ENCODE measurements around the gene ZBTB7B. TPM values are rescaled to one million over a fixed set of nuclear protein-coding genes. Genes with fewer than 3 reads are reported as not detected.

Gene ZBTB7B
- total RNA-seq, 1 donor from 2014 or later = 147 TPM

GRCh38 chr1:155048449-155049334 lies 46.1 kb downstream of the ZBTB7B start:
- Mint-ChIP-seq H3K4me3 (ENCODE audit: low read depth) (no peak overlapping the region), H3K36me3 (ENCODE audit: low read depth) (no peaks in the 10 kb centered on the region), H3K27ac (peak overlapping the region; percentile 18), H3K9me3 (no peaks in the 10 kb centered on the region), H3K27me3 (ENCODE audit: low read depth) (no peaks in the 10 kb centered on the region), H3K4me1 (ENCODE audit: low read depth) (peaks cover 36% of the 10 kb centered on the region)
- DNase-seq (ENCODE audit: low spot score) = no peak
- intact Hi-C loops (cut with micrococcal nuclease) = no loop called here

DNA sequence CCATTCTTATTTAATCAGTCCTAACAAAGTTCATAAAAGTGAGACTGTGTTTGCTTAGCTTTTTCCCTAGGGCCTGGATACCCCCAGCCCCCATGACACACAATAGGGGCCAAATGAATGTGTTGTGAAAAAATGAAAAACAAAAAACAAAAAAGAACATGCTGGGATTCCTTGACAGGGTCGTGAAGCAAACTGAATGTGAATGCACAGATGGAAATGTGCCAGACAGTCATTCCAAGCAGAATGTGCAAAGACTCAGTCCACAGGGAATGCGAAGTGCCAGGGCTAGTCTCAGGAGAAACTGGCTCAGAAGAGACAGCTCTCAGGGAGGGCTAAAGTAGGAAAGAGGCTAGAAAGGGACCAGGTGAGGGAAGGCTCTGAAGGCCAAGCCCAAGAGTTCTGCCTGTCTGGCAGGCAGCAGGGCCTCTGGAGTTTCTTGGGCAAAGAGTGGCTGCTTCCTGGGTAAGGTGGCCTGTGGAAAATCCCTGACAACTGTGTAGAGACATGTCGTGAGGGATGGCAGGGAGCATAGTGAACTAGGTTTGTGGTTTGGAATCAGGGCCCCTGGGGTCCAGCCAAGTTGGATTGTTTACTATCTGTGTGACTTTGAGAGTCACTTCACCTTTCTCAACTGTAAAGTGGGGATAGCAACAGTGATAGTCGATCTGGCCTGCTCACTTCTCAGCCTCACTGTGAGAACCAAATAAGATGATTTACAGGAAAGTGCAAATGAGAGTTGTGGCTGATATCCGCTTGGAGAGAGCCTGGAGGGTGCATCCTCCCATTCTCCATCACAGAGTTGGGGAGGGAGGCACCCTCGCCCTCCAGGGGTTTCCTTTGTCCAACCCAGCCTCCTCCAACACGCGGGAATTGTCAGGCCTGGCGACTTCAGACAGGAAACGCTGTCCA lies 47.3 kb downstream of the ZBTB7B start:
- peak overlapping the region; percentile 79 for H3K27ac Mint-ChIP-seq
- H3K4me3 Mint-ChIP-seq (ENCODE audit: low read depth) = peak overlapping the region; percentile 84
- H3K9me3 Mint-ChIP-seq = no peaks in the 10 kb centered on the region
- H3K4me1 Mint-ChIP-seq (ENCODE audit: low read depth) = peaks cover 30% of the 10 kb centered on the region
- DNase-seq (ENCODE audit: low spot score) = no peak
- intact Hi-C loops (cut with micrococcal nuclease) = loop anchor here (1.0 kb wide), 1 partner anchor 13 kb away; the partner anchor contains the start of gene EFNA4
- H3K27me3 Mint-ChIP-seq (ENCODE audit: low read depth) = no peaks in the 10 kb centered on the region
- no peaks in the 10 kb centered on the region for H3K36me3 Mint-ChIP-seq (ENCODE audit: low read depth)

- Mint-ChIP-seq H3K4me1 (ENCODE audit: low read depth) (peaks cover 24% of the 10 kb centered on the region), H3K9me3 (no peaks in the 10 kb centered on the region), H3K27me3 (ENCODE audit: low read depth) (no peaks in the 10 kb centered on the region), H3K27ac (peak within 1 kb of the TSS; percentile 79), H3K4me3 (ENCODE audit: low read depth) (peak within 1 kb of the TSS; percentile 84), H3K36me3 (ENCODE audit: low read depth) (peaks cover 4% of the 10 kb centered on the region)
- peak; percentile 75 for DNase-seq (ENCODE audit: low spot score)
- intact Hi-C loops (cut with micrococcal nuclease) = loop anchor here (1.0 kb wide), 2 partner anchors 13 to 34 kb away; partner anchors contain the start of gene EFNA4
These were observed 48.1 kb downstream of the ZBTB7B start, which contains the start of gene ADAM15 for GRCh38 chr1:155050560-155051341. ADAM15 (plus strand) TSS chr1:155051316; CDS start chr1:155051387, 71 bp downstream.

DNA sequence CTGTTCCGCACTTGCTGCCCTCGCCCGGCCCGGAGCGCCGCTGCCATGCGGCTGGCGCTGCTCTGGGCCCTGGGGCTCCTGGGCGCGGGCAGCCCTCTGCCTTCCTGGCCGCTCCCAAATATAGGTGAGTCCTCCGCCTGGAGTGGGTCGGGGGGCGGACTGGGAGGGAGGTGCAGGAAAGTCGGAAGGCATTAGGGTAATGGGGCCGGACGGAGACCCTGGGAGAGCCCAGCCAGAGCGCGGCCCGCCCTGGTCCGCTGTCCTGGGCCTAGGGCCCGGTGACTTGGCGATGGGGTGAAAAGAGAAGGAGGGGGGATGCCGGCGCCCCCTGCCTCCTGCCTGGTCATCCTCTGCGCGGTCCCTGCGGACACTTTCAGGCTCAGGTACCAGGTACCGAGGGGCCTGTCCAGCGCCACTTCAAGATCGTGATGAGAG lies 48.8 kb downstream of the ZBTB7B start:
- Mint-ChIP-seq H3K36me3 (ENCODE audit: low read depth) (peaks cover 8% of the 10 kb centered on the region), H3K4me1 (ENCODE audit: low read depth) (peaks cover 24% of the 10 kb centered on the region), H3K9me3 (no peaks in the 10 kb centered on the region), H3K27me3 (ENCODE audit: low read depth) (no peaks in the 10 kb centered on the region), H3K4me3 (ENCODE audit: low read depth) (peak overlapping the region; percentile 79), H3K27ac (no peak overlapping the region)
- no peak for DNase-seq (ENCODE audit: low spot score)
- intact Hi-C loops (cut with micrococcal nuclease) = loop anchor here (1.0 kb wide), 1 partner anchor 33 kb away; no protein-coding TSS in a partner anchor

- H3K27ac Mint-ChIP-seq = no peak overlapping the region
- H3K27me3 Mint-ChIP-seq (ENCODE audit: low read depth) = no peaks in the 10 kb centered on the region
- H3K36me3 Mint-ChIP-seq (ENCODE audit: low read depth) = peaks cover 11% of the 10 kb centered on the region
- DNase-seq (ENCODE audit: low spot score) = peak; percentile 23
- intact Hi-C loops (cut with micrococcal nuclease) = loop anchor here (1.0 to 2.0 kb wide), 2 partner anchors 32 to 35 kb away; no protein-coding TSS in a partner anchor
- peak overlapping the region; percentile 79 for H3K4me3 Mint-ChIP-seq (ENCODE audit: low read depth)
- peaks cover 24% of the 10 kb centered on the region for H3K4me1 Mint-ChIP-seq (ENCODE audit: low read depth)
- H3K9me3 Mint-ChIP-seq = no peaks in the 10 kb centered on the region
These were observed 49.3 kb downstream of the ZBTB7B start for GRCh38 chr1:155051777-155052398.

DNA sequence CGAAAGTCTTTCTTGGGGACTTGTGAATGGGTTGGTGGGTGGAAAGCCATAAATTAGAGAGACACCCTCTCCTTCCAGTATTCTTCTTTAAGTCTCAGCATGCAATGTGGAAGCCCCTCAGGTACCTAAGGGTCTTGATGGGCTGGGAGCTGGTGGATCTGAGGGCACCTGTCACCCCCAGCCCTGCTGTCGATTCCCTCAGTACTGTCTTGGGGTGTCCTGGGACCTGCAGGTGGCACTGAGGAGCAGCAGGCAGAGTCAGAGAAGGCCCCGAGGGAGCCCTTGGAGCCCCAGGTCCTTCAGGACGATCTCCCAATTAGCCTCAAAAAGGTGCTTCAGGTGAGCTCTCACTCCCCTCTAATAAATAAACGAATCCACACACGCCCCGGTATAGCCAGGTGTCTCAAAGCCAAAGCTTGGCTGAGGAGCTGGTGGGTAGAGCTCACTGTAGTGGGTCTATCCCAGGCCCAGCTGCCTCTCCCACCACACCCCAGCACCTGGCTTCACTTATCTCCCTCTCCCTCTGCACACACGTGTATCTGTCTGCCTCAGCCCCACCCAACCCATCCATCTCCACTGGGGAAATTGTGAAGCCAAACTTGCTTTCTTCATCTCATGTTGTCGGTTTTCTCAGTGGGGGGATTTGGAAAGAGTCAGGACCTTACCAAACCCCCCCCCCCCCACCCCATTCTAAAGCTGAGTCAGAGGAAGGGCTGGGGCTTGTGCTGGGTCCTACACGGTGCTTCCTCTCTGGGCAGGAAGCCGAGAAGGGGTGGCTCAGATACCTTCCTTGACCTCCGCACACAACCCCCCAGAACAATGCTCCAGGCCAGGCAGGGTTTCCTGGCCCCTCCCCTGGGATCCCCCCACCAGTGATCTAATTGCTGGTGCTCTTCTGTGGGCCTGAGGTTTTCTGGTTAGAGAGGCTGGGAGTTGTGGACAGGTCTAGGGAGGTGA lies 50.1 kb downstream of the ZBTB7B start:
- H3K36me3 Mint-ChIP-seq (ENCODE audit: low read depth) = peaks cover 14% of the 10 kb centered on the region
- no peaks in the 10 kb centered on the region for H3K27me3 Mint-ChIP-seq (ENCODE audit: low read depth)
- H3K27ac Mint-ChIP-seq = no peak overlapping the region
- intact Hi-C loops (cut with micrococcal nuclease) = loop anchor here (2.0 kb wide), 1 partner anchor 36 kb away; no protein-coding TSS in a partner anchor
- DNase-seq (ENCODE audit: low spot score) = no peak
- H3K4me1 Mint-ChIP-seq (ENCODE audit: low read depth) = peaks cover 24% of the 10 kb centered on the region
- H3K4me3 Mint-ChIP-seq (ENCODE audit: low read depth) = peak overlapping the region; percentile 79
- H3K9me3 Mint-ChIP-seq = no peaks in the 10 kb centered on the region

DNA sequence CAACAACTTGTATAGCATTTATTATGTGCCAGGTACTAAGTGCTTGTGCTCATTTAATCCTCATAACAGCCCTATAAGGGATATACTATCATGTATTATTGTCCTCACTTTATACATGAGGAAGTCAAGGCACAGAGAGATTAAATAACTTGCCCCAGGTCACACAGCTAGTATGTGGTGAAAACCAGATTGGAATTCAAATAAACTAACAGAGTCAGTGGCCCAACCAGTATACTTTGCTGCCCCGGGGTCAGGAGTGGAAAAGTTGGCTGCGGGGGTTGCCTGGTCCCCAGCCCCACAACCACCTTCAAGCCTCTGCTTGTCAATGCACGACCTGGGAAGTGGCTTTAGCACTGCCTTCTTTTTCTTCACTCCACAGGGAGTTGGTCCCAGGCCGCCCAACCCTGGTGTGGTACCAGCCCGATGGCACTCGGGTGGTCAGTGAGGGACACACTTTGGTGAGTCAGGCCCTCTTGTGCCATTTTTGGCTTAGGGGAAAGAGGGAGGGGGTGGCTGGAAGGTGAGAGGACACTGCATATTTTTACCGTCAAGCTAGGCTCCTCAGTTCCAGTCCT lies 51.0 kb downstream of the ZBTB7B start:
- no peak for DNase-seq (ENCODE audit: low spot score)
- H3K4me1 Mint-ChIP-seq (ENCODE audit: low read depth) = peaks cover 24% of the 10 kb centered on the region
- no peak overlapping the region for H3K27ac Mint-ChIP-seq
- no peaks in the 10 kb centered on the region for H3K27me3 Mint-ChIP-seq (ENCODE audit: low read depth)
- intact Hi-C loops (cut with micrococcal nuclease) = loop anchor here (2.0 kb wide), 1 partner anchor 37 kb away; no protein-coding TSS in a partner anchor
- no peak overlapping the region for H3K4me3 Mint-ChIP-seq (ENCODE audit: low read depth)
- peaks cover 22% of the 10 kb centered on the region for H3K36me3 Mint-ChIP-seq (ENCODE audit: low read depth)
- no peaks in the 10 kb centered on the region for H3K9me3 Mint-ChIP-seq

- DNase-seq (ENCODE audit: low spot score) = no peak
- intact Hi-C loops (cut with micrococcal nuclease) = no loop called here
- no peaks in the 10 kb centered on the region for H3K27me3 Mint-ChIP-seq (ENCODE audit: low read depth)
- no peak overlapping the region for H3K27ac Mint-ChIP-seq
- H3K4me1 Mint-ChIP-seq (ENCODE audit: low read depth) = peaks cover 18% of the 10 kb centered on the region
- H3K36me3 Mint-ChIP-seq (ENCODE audit: low read depth) = peaks cover 25% of the 10 kb centered on the region
- no peaks in the 10 kb centered on the region for H3K9me3 Mint-ChIP-seq
- H3K4me3 Mint-ChIP-seq (ENCODE audit: low read depth) = no peak overlapping the region
These were observed 54.5 kb downstream of the ZBTB7B start for GRCh38 chr1:155057104-155057503.

GRCh38 chr1:155057788-155058211 lies 55.2 kb downstream of the ZBTB7B start:
- intact Hi-C loops (cut with micrococcal nuclease) = no loop called here
- peaks cover 28% of the 10 kb centered on the region for H3K36me3 Mint-ChIP-seq (ENCODE audit: low read depth)
- no peak overlapping the region for H3K27ac Mint-ChIP-seq
- no peak overlapping the region for H3K4me3 Mint-ChIP-seq (ENCODE audit: low read depth)
- no peaks in the 10 kb centered on the region for H3K27me3 Mint-ChIP-seq (ENCODE audit: low read depth)
- no peak for DNase-seq (ENCODE audit: low spot score)
- no peaks in the 10 kb centered on the region for H3K9me3 Mint-ChIP-seq
- peaks cover 15% of the 10 kb centered on the region for H3K4me1 Mint-ChIP-seq (ENCODE audit: low read depth)

DNA sequence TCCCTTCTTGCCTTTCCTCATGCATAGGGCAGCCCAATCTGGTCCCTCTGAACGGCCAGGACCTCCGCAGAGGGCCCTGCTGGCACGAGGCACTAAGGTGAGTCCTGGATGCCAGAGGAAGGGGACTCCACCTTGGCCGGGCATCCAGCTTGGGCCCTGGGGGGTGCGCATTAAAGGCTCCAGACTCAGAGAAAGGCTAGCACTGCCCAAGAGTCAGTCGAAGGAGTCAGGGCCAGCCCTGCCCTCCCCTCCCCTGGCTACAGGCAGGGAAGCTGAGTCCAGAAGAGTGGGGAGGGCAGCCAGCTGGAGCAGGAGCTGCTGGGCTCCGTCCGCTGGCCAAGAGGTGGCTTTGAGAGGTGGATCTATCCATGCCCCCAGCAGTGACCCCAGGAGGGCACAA lies 58.1 kb downstream of the ZBTB7B start:
- Mint-ChIP-seq H3K27me3 (ENCODE audit: low read depth) (no peaks in the 10 kb centered on the region), H3K4me3 (ENCODE audit: low read depth) (no peak overlapping the region), H3K9me3 (no peaks in the 10 kb centered on the region), H3K36me3 (ENCODE audit: low read depth) (peaks cover 24% of the 10 kb centered on the region), H3K27ac (no peak overlapping the region), H3K4me1 (ENCODE audit: low read depth) (peaks cover 21% of the 10 kb centered on the region)
- no peak for DNase-seq (ENCODE audit: low spot score)
- intact Hi-C loops (cut with micrococcal nuclease) = loop anchor here (2.0 to 5.0 kb wide), 3 partner anchors 16 to 503 kb away; partner anchors contain the start of genes PYGO2 and UBE2Q1

Measured in activated T-helper 2 cell treated with anti-CD3 and anti-CD28 coated beads, Interferon-gamma antibody, Interleukin-2, Interleukin-4, amounts not matched to agents 10 μg/mL and 5 μg/mL and 100 μg/mL, durations not matched to agents 14 hours and 24 hours and 36 hours (primary cell).